Measurements from ENCODE around the gene RRP1. TPM values are rescaled to one million over a fixed set of nuclear protein-coding genes. Genes with fewer than 3 reads are reported as not detected.

The RRP1 gene
- total RNA-seq, 1 experiment from 2014 or later = 53.9 TPM

- CTCF ChIA-PET = interaction anchor here (0.9 to 1.3 kb wide), 3 partner anchors 129 to 166 kb away, joined by 3 to 10 read pairs (median 7); no protein-coding TSS in a partner anchor
- Histone ChIP-seq H4K20me1 (ENCODE audit: insufficient read depth) (no peaks in the 10 kb centered on the region), H3K4me3 (replicated peaks in 1 of 2; ENCODE audit: low read depth in 1 of 2, low read length in 2 of 2) (no peak overlapping the region), H3K27me3 (ENCODE audit: insufficient read depth, low read length) (no peaks in the 10 kb centered on the region), H3K9ac (ENCODE audit: low read length) (no peak overlapping the region), H3K9me2 (ENCODE audit: insufficient read depth) (no peaks in the 10 kb centered on the region), H3K4me2 (ENCODE audit: low read length) (no peak overlapping the region), H3K9me3 (ENCODE audit: control insufficient read depth in 1 of 2, insufficient read depth in 1 of 2, low read depth in 1 of 2, low read length in 2 of 2) (no peaks in the 10 kb centered on the region), H2AFZ (ENCODE audit: low read depth, low read length, poor library complexity, severe bottlenecking) (no peak overlapping the region), H3K36me3 (ENCODE audit: control insufficient read depth in 1 of 2, insufficient read depth in 2 of 2, low read length in 2 of 2) (no peaks in the 10 kb centered on the region; a peak in 2 of 4 replicates), H3K79me2 (ENCODE audit: insufficient read depth, low read length) (no peaks in the 10 kb centered on the region), H3K4me1 (ENCODE audit: control insufficient read depth in 1 of 2, insufficient read depth in 2 of 2, low read length in 2 of 2) (peaks cover 4 to 11% of the 10 kb centered on the region in 2 experiments), H3K27ac (ENCODE audit: low read depth, low read length) (no peak overlapping the region)
- POLR2A ChIA-PET = no interaction called here
- RAD21 ChIA-PET (ENCODE audit: low non-redundant PET in 1 of 2, low total read pairs in 2 of 2, uncharacterized antibody in 2 of 2, unreplicated experiment in 2 of 2) = no interaction called here
- intact Hi-C loops (cut with micrococcal nuclease) = no loop called here
- TF ChIP-seq ZNF274 (IDR thresholded peaks at IDR 0.05; ENCODE audit: low read depth, low read length) (no peak), ZBTB33 (IDR thresholded peaks at IDR 0.05; ENCODE audit: extremely low read depth, insufficient replicate concordance, low read length) (no peak), POLR2A (IDR thresholded peaks at IDR 0.05; ENCODE audit: borderline replicate concordance, extremely low read depth, insufficient read depth, insufficient read length) (no peak), JUND (IDR thresholded peaks at IDR 0.05) (no peak)
- ATAC-seq (no peak), DNase-seq (ENCODE audit: low read depth, low spot score) (no peak)
- BruUV-seq (replicated peaks) = no TSS peak
These were observed 20.0 kb downstream of the RRP1 start for GRCh38 chr21:43809346-43809799.

GRCh38 chr21:43809853-43810504 lies 20.6 kb downstream of the RRP1 start:
- POLR2A ChIA-PET = no interaction called here
- Histone ChIP-seq H2AFZ (ENCODE audit: low read depth, low read length, poor library complexity, severe bottlenecking) (no peak overlapping the region), H3K36me3 (ENCODE audit: control insufficient read depth in 1 of 2, insufficient read depth in 2 of 2, low read length in 2 of 2) (no peaks in the 10 kb centered on the region; a peak in 1 of 4 replicates), H3K4me1 (ENCODE audit: control insufficient read depth in 1 of 2, insufficient read depth in 2 of 2, low read length in 2 of 2) (peaks cover 10 to 18% of the 10 kb centered on the region in 2 experiments), H3K9ac (ENCODE audit: low read length) (no peak overlapping the region), H3K9me2 (ENCODE audit: insufficient read depth) (no peaks in the 10 kb centered on the region), H3K79me2 (ENCODE audit: insufficient read depth, low read length) (no peaks in the 10 kb centered on the region), H3K9me3 (ENCODE audit: control insufficient read depth in 1 of 2, insufficient read depth in 1 of 2, low read depth in 1 of 2, low read length in 2 of 2) (no peaks in the 10 kb centered on the region), H3K4me2 (ENCODE audit: low read length) (no peak overlapping the region), H4K20me1 (ENCODE audit: insufficient read depth) (no peaks in the 10 kb centered on the region), H3K27me3 (ENCODE audit: insufficient read depth, low read length) (no peaks in the 10 kb centered on the region), H3K4me3 (replicated peaks in 1 of 2; ENCODE audit: low read depth in 1 of 2, low read length in 2 of 2) (no peak overlapping the region), H3K27ac (ENCODE audit: low read depth, low read length) (no peak overlapping the region)
- CTCF ChIA-PET = interaction anchor here (0.5 to 1.3 kb wide), 3 partner anchors 128 to 487 kb away, joined by 5 to 10 read pairs (median 6); no protein-coding TSS in a partner anchor
- RAD21 ChIA-PET (ENCODE audit: low non-redundant PET in 1 of 2, low total read pairs in 2 of 2, uncharacterized antibody in 2 of 2, unreplicated experiment in 2 of 2) = interaction anchor here (1.0 to 1.1 kb wide), 3 partner anchors 54 to 165 kb away, joined by 3 read pairs; no protein-coding TSS in a partner anchor
- TF ChIP-seq POLR2AphosphoS5 (IDR thresholded peaks at IDR 0.05; ENCODE audit: low read depth, low read length) (peak; percentile 20; the same call in 1 of the 2 replicates), CTCF (IDR thresholded peaks at IDR 0.05 in 2 of 3, conservative IDR thresholded peaks at IDR 0.05 in 1 of 3; ENCODE audit: borderline replicate concordance in 1 of 3, insufficient read depth in 1 of 3, low read depth in 2 of 3, low read length in 2 of 3) (no peak)
- intact Hi-C loops (cut with micrococcal nuclease) = loop anchor here (1.0 kb wide), 2 partner anchors 129 to 165 kb away; no protein-coding TSS in a partner anchor
- BruUV-seq (replicated peaks) = no TSS peak
- ATAC-seq (no peak), DNase-seq (ENCODE audit: low read depth, low spot score) (no peak)
